NCI-H2081 (cell line): ENCODE measurements around the gene CRB3.

Source experiments
- DNase-seq, 2 experiments: peaks; one replicate each; lab custom pipeline; 2025; lab: John Stamatoyannopoulos, UW

Gene CRB3

DNA sequence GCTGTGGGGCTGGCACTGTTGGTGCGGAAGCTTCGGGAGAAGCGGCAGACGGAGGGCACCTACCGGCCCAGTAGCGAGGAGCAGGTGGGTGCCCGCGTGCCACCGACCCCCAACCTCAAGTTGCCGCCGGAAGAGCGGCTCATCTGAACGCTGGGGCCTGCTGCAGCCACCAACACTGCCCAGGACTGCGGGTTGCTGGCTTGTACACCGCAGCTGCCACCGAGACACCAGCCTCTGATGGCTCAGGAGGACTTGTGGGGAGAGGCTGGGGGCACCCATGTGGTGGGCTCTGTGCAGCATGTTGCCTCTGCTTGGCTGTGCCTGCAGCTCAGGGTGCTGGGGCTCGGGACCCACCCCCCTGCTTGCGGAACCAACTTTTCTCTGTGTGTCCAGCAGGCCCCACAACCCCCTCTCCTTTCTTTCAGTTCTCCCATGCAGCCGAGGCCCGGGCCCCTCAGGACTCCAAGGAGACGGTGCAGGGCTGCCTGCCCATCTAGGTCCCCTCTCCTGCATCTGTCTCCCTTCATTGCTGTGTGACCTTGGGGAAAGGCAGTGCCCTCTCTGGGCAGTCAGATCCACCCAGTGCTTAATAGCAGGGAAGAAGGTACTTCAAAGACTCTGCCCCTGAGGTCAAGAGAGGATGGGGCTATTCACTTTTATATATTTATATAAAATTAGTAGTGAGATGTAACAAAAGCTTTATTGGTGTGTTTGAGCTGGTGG, 2.6 kb downstream of the CRB3 start:
- DNase-seq, result no peak

DNA sequence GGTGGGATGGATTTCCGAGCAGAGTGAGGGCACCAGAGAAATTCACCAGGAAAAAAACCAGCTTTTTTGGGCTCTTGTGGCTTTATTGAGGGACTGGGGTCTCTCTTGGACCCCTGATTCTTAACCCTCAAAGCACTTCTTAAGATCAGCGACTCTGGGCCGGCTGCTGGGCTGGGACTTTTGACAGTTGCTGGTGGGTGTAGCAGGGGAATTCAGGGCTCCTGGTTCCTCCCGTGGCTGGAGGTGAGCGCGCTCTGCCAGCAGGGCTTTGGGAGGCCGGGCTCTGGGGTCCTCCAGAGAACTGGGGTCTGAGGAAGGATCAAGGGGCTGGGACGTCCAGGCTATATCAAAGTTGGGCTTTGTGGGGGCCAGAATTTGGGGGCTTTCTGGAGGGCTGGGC, 3.3 kb downstream of the CRB3 start:
- DNase-seq, result no peak

DNA sequence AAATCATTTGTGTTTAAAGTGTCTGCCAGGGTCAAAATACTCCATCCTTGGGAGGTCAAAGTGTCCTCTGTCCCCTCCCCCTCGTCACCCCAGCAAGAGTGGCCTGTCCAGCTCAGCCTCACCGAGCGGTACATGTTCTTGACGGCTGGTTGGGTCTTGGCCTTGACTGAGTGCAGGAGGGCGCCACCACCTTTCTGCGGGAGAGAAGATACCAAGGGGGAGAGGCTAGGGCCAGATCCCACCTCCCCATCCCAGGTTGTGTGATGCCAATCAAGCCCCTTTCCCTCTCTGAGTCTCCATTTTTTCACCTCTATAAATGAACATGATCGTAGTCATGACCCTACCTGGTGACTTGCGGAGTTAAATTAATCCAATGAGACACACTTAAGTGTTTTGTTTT, 6.1 kb downstream of the CRB3 start:
- no peak for DNase-seq

DNA sequence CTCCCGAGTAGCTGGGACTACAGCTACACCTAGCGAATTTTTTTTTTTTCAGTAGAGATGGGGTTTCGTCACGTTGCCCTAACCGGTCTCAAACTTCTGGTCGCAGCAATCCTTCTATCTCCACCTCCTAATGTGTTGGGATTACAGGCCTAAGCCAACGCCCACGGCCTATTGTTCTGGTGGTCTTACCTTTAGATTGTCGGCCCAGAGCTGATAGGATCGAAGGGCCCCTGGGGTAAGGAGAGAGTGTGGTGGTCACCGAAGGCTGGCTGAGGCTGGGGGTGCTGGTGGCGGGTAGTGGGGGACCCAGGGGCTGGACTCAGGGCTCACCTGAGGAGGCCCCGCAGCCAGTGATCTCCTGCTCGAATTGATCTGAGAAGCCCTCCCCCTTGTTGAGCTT, 7.0 kb downstream of the CRB3 start:
- DNase-seq, result no peak

DNA sequence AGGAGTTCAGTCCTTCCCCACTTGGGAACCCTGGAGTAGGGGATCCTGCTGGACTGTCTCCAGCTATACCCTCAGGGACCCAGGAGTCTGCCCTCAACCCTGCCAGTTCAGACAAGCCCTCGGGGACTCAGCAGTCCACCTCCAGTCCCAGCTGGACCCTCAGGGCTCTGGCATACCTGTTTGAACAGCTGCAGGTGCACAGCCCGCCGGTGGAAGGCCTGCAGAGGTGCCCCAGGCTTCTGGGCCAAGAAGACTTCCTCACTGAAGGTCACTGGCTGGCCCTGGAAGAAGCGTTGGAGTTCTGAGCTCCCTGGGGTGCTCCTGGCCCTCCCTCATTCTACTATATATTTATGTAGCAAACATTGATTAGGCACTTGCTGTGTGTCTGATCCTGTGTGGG, 8.6 kb downstream of the CRB3 start:
- no peak for DNase-seq

DNA sequence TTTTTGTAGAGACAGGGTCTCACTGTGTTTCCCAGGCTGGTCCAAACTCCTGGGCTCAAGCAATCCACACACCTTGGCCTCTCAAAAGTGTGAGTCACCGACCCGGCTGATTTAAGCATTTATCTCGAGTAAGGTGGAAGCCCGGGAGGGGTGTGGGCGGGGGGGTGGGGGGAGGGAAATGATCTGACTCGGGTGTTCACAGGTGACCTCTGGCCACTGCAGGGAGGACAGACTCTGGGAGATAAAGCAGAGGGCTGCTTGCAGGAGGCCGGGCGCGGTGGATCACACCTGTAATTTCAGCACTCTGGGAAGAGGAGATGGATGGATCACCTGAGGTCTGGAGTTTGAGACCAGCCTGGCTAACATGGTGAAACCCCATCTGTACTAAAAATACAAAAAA, 9.6 kb downstream of the CRB3 start:
- no peak for DNase-seq

DNA sequence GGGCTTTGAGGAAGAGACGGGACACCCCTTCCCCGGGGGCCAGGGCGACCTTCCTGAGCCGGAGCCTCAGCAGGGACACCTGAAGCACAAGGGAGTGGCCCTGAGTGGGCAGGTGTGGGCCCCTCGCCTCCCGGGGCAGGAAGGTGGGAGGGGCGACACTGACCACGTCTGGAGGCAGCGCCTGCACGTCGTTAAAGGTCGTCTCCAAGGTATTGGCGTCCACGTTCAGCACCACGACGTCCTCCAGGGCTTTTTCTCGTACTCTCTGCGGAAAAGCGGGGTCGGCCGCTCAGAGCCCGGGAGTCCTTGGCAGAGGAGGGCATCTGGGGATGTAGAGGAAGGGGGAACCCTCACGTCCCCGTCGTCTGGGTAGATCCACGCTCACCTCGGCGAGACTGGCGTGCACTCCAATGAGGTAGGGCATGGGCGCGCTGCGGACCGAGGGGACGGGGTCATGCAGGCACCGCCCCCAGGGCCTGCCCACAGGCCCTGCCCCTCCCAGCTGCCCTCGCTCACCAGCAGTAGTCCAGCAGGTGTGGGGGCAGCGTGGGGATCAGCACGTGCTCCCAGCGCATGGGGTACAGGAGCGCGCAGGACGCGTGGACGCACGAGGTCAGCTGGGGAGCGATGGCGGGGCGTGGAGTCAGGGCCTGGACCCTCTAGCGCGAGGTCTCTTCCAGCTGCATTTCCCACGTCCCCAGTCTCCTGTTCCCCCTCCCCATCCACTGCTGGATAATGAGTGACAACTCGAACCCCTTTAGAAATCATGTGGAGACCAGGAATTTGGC, 11.4 kb downstream of the CRB3 start:
- no peak for DNase-seq

DNA sequence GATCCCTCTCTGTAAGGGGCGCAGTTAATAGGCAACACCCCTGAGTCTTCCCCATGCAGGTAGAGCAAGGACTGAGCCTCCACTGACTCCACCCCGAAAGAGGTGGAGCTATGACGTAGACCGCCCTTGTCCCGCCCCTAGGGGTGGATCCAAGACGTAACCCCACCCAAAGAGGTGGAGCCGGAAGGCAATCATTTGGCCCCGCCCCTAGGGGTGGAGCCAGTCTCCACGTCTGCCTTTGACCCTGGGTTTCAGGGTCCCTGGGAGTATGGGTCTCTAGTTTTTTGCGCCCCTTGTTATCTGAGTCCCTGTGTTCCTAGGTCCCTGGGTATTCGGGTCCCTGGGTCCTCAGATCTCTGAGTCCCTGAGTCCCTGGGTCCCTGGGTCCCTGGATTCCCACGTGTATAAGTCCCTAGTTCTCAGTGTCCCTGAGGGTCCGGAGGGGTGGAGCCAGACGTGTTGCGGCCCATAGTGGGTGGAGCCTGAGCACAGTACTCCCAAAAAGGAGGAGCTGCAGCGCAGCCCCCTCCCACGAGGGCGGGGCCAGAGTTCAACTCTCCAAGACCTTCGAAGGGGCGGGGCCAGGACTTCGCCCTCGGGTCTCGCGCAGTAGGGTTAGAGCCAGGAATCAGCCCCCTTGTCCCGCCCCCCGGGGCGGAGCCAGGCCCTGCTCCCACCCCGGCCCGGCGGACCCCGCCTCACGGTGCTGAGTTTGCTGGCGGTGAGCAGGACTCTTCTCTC, 12.3 kb downstream of the CRB3 start:
- no peak for DNase-seq

DNA sequence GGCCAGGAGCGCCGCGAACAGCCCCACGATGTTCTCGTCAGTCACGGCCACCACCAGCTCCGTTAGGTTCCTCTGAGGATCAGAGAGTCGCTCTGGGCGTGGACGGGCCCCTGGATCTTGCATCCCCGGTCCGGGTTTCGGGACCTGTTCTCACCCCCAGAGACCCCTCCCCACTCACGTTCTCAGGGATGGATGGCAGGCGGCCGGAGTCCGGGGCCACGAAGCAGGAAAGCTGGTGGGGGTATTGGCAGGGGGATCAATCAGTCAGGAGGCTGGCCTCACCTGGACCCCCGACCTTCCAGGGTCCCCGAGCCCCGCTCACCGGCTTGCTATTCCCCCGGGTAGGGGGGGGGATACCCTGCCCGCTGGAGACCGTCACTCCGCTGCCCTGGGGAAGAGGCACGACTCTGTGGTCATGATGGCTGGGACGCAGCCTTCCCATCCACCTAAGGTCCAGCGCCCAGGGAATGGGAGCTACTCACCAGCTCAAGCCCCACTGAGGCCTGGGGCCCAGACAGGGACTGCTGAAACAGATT, 12.9 kb downstream of the CRB3 start:
- no peak for DNase-seq

DNA sequence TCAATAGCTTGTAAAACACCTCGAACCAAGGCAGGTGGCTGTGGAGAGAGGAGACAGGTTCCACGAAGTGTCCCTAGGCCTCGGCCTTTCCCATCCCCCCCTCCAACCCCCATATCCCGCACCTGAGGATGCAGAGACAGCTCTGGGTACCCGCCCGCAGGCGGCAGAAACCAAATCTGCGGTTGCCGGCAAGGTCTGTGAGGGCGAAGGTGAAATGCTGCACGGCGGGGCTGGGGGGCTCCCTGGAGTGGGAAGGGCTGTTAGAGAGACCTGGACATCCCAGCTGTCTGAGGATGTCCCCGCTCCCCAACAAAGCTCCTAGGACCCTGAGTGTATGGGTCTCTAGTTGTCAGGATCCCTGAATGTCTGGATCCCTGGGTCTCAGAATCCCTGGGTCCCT, 14.7 kb downstream of the CRB3 start:
- no peak for DNase-seq

DNA sequence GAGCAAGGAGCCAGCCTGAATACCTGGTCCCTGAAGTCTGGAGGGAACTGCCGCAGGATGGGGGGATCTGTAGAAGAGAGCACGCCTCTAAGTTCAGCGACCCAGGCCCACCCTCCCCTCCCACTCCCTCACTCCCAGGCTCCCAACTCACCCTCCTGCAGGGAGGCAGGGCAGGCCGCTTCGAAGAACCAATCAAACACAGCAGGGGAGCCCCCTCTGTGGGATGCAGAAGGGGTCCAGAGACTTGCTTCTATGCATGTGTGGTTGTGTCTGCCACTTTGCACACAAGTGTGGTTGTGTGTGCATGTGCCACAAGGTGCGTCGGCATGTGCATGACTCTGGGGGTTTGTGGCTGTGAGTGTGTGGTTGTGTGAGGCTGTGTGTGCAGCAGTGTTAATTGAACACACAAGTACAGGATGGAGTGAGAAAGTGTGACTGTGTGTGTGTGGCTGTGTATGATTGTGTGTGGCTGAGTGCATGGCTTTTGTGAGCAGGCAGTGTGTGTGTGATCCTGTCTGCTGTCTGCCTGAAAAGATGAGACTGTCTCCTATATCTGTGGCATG, 15.8 kb downstream of the CRB3 start:
- DNase-seq, result no peak

DNA sequence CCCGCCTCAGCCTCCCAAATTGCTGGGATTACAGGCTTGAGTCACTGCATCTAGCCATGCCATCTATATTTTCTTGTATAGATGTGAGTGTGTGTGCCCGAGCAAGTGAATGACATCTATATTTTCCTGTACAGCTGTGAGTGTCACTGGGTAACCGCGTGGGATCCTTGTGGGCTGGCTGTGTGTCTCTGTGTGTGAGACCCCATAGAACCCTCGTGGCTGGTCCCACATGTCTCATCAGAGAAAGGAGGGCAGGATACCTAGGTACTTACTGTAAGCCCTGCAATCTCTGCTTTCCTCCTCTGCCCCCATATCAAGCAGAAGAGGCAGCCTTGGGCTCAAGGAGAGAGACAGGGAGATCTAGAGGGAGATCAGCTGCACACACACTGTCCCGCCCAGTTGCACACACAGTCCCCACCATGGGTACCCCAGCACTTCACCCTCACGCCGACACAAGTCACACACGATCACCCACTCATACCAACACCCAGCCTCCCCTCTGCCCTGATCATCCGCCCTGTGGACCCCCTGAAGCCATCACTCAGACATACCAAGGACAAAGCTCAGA, 16.9 kb downstream of the CRB3 start:
- DNase-seq, result no peak

DNA sequence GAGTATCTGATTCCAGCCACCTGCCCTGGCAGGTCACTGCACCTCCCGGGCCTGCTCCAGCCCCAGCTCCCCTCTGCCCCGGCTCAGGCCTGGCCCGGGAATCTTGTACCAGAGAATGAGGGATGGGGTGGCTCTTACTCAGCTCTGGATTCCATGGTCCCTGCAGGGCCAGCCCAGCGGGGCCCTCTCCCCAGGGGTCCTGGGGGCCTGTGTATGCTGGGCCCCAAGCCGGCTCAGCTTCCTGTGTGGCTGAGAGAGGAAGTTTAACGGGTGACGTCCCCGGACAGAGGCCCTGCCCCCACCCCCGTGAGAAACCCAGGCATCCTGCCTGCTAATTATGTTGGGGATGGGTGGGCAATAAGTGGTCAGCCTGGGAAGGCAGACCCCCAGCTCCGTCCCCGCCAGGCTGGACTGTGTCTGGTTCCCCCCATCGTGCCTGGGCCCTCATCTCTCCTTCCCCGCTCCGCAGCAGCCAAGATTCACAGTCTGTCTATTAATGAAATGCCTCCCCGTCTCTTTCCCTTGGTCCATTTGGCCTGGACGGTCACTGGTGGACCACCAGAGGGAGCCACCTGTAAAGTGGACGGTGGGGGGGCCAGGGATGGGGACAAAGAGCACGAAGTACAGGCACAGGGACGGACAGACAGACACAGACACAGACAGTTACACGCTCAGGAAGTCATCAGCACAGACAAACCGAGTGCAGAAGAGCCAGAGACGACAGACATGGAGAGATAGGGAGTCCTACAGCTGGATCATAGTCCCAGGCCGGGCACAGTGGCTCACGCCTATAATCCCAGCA, 17.7 kb downstream of the CRB3 start, which contains the start of gene DENND1C:
Gene DENND1C, minus strand, starts transcription at position 247 of the 802 bp plus-strand sequence. Its CDS starts 92 bp downstream, at position 155.
- no peak for DNase-seq

DNA sequence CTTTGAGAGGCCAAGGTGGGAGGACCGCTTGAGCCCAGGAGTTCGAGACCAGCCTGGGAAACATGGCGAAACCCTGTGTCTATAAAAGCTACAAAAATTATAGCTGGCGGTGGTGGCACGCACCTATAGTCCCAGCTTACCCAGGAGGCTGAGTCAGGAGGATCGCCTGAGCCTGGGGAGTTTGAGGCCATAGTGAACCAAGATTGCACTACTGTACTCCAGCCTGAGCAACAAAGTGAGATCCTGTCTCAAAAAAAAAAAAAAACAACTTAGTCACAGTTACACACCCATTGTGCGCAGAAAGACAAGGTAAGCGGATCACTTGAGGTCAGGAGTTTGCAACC, 18.2 kb downstream of the CRB3 start:
- no peak for DNase-seq

DNA sequence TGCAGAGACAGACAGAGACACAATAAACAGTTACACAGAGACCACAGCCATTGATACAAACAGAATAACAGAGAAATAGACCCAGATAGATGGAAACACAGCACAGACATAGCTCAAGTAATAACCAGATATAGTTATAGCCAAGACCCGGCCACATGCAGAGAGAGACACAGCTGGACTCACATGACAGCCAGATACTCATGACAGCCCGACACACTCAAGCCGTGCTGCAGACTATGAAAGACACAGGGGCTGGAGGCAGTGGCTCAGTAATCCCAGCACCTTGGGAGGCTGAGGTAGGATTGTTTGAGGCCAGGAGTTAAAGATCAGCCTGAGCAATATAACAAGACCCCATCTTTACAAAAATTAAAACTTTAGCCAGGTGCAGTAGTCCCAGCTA, 19.2 kb downstream of the CRB3 start:
- no peak for DNase-seq

DNA sequence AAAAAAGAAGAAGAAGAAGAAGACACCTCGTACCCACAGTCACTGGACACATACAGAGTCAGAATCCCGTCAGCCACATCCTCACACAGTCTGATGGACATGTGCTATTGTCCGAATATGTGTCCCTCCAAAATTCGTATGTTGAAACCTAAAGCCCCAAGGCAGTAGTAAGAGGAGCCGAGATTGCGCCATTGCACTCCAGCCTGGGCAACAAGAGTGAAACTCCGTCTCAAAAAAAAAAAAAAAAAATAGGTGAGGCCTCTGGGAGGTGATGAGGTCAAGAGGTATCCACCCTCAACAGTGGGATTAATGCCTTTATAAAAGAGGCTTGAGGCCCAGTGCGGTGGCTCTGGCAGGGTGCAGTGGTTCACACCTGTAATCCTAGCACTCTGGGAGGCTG, 20.2 kb downstream of the CRB3 start:
- DNase-seq, result no peak

DNA sequence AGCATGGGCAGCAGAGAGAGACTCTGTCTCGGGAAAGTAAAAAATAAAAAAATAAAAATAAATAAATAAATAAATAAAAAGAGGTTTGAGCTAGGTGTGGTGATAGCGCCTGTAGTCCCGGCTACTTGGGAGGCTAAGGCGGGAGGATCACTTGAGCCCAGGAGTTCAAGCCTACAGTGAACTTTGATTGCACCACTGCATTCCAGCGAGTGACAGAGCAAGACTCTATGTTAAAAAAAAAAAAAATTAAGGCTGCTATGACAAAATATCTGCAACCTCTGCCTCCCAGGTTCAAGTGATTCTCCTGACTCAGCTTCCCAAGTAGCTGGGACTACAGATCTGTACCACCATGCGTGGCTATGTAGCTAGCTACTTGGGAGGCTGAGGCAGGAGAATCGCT, 20.8 kb downstream of the CRB3 start:
- no peak for DNase-seq

DNA sequence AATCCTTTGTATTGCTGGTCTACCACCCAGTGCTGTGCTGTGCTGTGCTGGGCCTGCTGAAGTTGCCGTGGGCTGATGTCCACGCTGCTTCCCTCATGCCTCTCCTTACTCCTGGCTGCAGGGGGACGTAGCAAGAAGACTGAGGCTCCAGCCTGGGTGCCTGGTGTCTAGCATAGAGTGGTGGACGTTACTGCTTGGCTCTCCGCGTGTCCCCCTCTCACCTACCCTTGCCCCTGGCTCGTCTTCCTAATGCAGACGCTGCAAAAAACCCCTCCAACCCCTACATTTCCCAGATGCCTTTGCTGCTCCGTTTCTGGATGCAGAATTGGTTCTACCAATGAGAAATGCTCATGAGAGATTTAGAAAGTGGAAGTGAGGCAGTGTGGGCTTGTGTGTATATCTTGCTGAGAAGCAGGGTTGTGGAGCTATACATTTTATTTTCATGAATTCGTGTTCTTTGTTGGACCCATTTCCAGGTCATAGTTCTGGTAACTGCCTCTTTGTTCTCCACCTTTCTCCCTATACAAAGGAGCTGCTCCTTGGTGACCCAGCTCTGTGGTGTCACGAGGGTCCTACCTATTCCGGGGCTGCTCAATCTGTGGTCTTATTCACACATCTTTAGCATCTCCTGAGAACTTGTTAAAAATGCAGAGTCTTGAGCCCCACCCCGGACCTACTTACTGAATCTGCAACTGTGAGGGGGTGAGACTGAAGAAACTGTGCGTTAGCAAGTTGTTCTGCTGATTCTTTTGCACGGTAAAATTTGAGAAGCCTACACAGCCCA, 25.4 kb downstream of the CRB3 start:
- DNase-seq, result no peak

DNA sequence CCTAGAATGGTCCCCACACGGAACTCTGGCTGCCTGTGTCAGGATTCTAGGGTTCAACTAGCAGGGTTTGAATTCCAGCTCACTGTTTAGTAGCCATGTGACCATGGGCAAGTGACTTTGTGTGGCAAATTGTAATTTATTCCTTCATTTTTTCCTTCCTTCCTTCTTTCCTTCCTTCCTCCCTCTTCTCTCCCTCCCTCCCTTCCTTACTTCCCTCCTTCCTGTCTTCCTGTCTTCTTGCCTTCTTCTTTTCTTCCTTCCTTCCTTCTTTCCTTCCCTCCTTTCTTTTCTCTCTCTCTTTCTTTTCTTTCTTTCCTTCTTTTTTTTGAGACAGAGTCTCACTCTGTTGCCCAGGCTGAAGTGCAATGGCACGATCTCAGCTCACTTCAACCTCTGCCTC, 26.1 kb downstream of the CRB3 start:
- DNase-seq, result no peak

DNA sequence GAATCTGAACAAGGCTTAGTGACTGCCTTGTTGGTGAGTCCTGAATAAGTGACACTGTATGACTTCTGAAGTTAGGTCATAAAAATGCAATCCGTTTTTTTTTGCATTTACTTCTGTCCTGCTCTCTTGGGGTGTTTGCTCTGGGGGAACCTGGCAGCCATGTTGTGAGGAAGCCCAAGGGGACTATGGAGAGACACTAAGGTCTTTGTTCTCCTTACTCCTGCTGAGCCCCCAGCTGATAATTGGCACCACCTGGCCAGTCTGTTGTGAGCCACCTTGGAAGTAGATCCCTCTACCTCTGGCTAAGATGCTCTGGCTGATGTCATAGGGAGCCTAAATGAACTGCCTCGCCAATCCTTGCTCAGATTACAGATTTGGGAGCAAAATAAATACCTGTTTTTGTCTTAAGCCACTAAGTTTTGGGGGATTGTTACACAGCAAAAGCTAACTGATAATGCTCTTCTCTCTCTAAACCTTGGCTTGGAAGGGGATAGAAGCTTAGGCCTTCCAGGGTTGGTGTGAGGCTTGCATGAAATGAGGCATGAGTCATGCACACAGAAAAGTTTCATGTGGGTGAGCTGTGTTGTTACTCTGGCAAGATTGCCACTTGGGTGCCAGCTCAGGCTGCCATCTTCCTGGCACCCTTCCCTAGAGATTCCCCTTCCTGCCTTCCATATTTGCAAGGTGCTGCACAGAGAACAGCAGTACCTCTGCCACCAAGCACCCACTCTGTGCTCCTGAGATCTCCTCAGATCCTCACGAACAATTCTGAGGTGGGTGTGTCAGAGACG, 27.9 kb downstream of the CRB3 start:
- DNase-seq, result no peak
